RPMI8226 (cell line): ENCODE results near the gene NUDT21.
"Not testable (repeated sequence)": the region's sequence is repeated elsewhere in the genome, so short reads cannot be mapped to it uniquely, and the experiment has no call there.

Source experiments
- DNase-seq: peaks from one replicate; pipeline ENCODE4 v3.0.0-alpha.2; 2015

The NUDT21 gene

DNA sequence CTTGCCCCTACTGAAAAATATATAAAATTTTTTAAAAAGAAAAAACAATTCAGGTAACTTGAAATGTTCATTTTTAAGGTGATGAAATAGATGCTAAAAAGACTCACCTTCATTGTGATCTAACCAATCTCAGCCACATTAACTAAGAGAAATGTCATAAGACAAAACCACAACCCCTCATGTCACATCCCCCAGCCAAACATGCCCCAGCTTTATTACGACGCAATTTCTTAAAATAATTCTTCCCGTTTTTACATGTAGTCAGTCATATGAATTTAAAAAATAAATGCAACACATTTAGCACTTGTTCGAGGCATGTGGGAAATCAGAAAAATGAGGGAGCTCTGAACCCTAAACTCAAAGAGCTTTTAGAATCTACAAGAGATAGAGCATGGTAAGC is 35.3 kb downstream of the NUDT21 start:
- no peak for DNase-seq

- DNase-seq: no peak
Observed at GRCh38 chr16:56414366-56414765, 36.8 kb downstream of the NUDT21 start.

- DNase-seq: no peak
Observed at GRCh38 chr16:56413381-56413780, 37.8 kb downstream of the NUDT21 start.

- no peak for DNase-seq
Observed at GRCh38 chr16:56411624-56412023, 39.5 kb downstream of the NUDT21 start.

DNA sequence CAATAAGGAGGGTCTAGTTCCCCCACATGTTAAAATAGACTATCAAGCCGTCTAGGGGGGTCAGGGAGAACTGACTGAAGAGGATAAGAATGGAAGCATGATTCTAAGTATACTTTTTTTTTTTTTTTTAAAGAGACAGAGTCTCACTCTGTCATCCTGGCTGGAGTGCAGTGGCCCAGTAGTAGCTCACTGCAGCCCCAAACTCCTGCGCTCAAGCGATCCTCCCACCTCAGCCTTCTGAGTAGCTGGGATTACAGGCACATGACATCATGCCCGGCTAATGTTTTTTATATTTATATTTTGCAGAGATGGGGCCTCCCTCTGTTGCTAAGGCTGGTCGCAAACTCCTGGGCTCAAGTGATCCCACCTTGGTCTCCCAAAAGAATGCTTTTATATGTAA is 40.0 kb downstream of the NUDT21 start:
- DNase-seq: no peak

DNA sequence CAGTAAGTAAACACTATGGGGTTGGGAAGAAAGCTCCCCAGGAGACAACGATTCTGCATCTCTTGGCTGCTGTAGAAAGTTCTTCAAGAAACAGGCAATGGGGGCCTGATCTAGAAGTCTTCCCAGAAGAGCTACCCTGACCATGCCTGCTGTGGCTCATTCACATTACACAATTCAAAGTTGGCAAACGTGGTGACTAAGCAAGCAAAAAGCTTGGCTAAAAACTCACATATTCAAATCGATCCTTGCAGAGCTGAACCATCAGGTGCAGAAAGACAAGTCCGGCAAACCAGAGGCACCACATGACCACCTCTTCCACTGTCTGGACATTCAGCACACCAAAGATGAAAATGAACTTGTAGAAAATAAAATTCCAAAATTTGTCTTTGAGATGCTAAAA is 41.9 kb downstream of the NUDT21 start:
- DNase-seq: no peak

DNA sequence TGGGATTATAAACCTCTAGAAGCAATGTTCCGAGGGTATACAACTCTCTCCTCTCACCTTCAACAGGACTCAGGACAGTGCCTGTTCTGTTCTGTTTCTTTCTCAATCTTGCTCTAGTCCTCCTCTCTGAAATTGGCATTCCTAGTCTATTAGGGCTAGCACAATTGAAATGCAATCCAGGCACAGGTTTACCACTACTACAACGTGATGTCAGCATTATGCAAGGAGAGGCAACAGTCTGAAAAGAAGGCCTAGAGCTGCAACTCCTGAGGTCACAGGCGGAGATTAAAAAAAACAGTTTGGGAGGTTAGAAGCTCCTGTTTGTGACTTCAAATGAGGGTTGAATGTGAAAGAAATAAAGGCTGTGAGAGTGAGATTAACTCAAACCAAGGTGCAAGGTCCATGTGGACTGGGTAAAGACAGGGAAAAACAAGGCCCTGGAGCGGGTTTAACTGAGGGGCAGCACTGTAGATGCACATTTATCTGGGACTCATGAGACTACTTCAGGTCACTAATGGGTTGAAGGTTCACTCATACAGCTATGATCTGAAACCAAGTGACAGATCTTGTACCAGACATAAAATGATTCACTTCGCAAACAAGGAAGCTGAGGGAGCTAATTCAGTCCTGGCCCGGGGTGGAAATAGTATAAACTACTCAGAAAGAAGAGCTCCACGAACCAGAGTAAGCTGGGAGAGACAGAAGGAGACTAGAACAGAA is 42.6 kb downstream of the NUDT21 start:
- DNase-seq: no peak

DNA sequence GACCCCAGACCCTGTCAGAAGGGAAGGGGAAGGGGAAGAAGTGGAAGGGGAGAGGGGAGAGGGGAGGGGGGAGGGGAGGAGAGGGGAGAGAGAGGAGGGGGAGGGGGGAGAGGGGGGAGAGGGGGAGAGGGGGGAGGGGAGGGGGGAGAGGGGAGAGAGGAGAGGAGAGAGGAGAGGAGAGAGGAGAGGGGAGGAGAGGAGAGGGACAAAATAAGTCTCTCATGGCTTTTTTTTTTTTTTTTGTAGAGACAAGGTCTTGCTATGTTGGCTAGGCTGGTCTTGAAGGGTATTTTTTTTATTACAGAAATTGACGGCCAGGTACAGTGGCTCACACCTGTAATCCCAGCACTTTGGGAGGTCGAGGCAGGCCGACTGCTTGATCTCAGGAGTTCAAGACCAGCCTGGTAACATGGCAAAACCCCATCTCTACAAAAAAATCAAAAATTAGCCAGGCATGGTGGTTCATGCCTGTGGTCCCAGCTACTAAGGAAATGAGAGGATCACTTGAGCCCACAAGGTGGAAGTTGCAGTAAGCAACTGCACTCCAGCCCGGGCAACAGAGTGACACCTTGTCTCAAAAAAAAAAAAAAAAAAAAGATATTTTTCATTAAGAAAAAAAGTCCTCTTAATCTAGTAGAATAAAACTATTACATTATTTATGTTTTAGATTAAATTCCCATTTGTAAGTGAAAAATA is 45.0 kb downstream of the NUDT21 start:
- no peak for DNase-seq

DNA sequence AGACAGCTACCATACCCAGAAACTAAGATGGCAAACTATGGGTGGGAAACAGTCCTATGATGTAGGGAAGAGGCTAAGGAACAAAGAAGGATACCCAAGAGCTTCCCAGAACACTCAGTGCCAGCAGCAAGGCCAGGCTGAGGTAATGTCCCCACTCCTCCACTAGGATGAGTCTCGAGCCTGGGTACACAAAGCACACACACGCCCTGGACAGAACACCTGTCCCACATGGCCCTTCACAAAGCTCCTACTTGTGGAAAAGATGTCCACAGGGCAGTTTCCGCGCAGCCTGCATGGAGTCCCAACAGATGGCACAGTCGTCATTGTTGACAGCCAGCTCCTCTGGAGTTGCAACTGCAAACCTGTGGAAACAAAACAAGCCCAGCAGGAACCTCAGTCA is 49.6 kb downstream of the NUDT21 start:
- DNase-seq: peak; percentile 20

- DNase-seq: no peak
Observed at GRCh38 chr16:56400458-56400857, 50.7 kb downstream of the NUDT21 start.

- DNase-seq: no peak
Observed at GRCh38 chr16:56399486-56399885, 51.6 kb downstream of the NUDT21 start.

GRCh38 chr16:56399047-56399446 is 52.1 kb downstream of the NUDT21 start:
- DNase-seq: no peak

DNA sequence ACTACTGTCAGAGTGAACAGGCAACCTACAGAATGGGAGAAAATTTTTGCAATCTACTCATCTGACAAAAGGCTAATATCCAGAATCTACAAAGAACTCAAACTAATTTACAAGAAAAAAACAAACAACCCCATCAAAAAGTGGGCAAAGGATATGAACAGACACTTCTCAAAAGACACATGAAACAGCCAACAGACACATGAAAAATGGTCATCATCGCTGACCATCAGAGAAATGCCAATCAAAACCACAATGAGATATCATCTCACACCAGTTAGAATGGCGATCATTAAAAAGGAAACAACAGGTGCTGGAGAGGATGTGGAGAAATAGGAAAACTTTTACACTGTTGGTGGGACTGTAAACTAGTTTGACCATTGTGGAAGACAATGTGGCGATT is 54.4 kb downstream of the NUDT21 start:
- not testable (repeated sequence) for DNase-seq

DNA sequence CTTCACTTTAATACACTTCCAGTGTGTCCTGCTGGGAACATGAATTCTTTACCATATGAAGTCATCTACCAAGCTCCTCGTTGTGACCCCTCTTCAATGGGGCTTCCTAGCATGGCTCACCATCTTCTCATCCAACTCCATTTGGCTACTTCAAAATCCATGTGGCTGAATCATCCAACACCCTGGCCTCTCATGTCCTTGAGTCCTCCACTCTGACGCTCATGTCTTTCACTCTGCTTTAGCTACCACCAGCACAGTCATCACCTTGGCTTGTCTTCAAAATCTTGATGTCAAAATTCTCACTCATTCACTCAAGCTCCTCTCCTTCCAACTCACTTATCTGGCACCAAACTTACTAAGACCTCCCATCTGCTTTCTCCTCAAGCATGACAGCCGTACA is 61.6 kb downstream of the NUDT21 start:
- DNase-seq: no peak

GRCh38 chr16:56388209-56388608 is 62.9 kb downstream of the NUDT21 start:
- no peak for DNase-seq

- DNase-seq: no peak
Observed at GRCh38 chr16:56387396-56387795, 63.7 kb downstream of the NUDT21 start.

- DNase-seq: no peak
Observed at GRCh38 chr16:56384074-56384721, 66.9 kb downstream of the NUDT21 start.

- no peak for DNase-seq
Observed at GRCh38 chr16:56382901-56383355, 68.2 kb downstream of the NUDT21 start.

DNA sequence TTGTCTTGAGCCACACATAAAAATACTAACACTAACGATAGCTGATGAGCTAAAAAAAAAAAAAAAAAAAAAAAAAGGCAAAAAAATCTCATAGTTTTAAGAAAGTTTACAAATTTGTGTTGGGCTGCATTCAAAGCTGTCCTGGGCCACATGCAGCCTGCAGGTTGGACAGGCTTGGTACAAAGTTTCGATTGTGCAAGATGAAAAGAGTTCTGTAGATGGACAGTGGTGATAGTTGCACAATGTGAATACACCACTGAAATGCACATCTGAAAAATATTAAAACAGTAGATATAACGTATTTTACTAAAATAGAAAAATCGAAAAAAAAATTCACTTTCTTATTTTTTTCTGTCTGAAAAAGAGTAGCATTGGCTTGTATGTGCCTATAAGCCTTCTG is 68.7 kb downstream of the NUDT21 start:
- DNase-seq: no peak

GRCh38 chr16:56380778-56381485 is 70.2 kb downstream of the NUDT21 start:
- DNase-seq: not testable (repeated sequence)
